Ureter (tissue), 1 donor: ENCODE results near the gene ARID1A. TPM values are rescaled to one million over a fixed set of nuclear protein-coding genes. Genes with fewer than 3 reads are reported as not detected.

Experiments
- DNase-seq: peaks from one replicate; pipeline ENCODE4 v3.0.0-alpha.2; 2020; ENCODE audit warnings: low spot score
- total RNA-seq: library from RNA; stranded (reverse); gene quantifications from one replicate; pipeline ENCODE4 v1.2.4, GENCODE V29; 2023
- donor health status: DM: yes; HTN: yes; CAD: no.

Gene ARID1A
- total RNA-seq, 1 donor from 2014 or later = 119 TPM

DNA sequence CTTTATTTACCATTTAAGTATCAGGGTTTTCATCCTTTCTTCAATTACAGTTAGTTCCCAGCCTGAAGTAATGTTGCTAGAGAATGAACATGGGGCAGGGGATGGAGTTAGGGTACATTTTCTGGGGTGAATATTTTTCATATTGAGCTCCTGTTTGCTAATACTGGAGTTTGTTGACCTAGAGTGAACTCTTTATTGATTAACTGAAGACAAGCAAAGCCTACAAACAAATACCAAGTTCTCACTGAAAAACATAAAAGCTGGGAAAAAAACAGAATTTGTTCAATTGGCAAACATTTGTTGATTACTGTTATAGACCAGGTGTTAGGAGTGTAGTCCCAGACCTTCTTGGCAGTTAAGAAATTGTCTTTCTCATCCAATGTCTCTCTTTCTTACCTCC is 63.7 kb downstream of the ARID1A start:
- DNase-seq = no peak

DNA sequence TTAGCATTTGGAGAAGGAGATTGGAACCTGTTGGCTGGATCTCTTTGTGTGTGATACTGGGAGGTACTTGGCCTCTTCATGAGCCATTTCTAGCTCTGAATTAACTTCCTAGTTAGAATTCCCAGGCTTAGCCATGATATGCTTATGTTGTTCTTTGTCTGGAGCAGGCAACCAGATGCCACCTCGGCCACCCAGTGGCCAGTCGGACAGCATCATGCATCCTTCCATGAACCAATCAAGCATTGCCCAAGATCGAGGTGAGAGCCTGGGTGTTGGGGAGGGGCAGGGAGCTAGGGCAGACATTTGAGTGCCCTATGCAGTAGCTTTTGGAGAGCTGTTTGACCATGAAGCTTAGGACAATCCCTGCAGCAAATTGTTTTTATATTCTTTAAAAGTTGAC is 65.4 kb downstream of the ARID1A start:
- no peak for DNase-seq

DNA sequence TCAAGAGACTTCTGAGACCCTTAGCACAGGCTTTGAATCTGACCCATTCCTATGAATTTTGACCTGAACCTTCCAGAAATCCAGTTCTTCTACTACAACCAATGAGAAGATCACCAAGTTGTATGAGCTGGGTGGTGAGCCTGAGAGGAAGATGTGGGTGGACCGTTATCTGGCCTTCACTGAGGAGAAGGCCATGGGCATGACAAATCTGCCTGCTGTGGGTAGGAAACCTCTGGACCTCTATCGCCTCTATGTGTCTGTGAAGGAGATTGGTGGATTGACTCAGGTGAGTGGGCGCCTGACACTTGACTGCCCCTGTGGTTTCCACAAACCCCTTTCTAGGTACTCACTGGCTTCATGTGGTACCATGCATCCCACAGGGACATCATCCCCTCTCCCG is 71.9 kb downstream of the ARID1A start:
- no peak for DNase-seq

DNA sequence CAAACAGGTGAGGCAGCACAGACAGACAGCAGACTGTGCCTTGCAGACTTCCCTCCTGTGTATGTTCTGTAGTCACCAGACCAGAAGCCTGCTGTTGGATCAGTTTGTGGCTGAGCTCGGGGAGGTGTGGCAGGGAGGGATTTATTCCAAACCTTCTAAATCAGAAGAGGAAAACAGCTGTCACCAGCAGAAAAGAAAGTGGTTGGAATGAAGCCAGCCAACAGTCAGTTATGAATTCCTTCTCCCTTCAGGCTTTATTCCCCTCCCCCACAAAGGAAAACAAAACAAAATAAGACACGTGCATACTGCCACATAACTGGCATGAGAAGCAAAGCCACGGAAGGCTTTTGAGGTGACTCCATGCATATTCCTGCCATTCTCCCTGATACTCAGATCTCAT is 72.9 kb downstream of the ARID1A start:
- no peak for DNase-seq

DNA sequence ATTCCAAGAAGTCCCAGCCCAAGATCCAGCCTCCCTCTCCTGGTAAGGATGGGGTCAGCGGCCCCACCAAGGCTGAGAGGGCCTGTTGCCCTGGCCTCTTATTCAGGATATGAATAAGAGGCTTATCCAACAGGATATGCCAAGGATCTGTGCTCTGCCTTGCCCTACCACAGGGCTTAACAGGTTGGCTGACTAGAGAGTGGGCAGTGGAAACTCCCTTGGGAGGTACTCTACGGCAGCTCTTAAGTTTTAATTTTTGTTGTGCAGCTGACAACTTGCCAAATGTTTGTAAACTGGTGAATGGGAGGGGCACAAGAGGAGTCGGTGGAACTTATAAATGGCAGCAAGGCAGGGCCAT is 75.4 kb downstream of the ARID1A start:
- DNase-seq = no peak

DNA sequence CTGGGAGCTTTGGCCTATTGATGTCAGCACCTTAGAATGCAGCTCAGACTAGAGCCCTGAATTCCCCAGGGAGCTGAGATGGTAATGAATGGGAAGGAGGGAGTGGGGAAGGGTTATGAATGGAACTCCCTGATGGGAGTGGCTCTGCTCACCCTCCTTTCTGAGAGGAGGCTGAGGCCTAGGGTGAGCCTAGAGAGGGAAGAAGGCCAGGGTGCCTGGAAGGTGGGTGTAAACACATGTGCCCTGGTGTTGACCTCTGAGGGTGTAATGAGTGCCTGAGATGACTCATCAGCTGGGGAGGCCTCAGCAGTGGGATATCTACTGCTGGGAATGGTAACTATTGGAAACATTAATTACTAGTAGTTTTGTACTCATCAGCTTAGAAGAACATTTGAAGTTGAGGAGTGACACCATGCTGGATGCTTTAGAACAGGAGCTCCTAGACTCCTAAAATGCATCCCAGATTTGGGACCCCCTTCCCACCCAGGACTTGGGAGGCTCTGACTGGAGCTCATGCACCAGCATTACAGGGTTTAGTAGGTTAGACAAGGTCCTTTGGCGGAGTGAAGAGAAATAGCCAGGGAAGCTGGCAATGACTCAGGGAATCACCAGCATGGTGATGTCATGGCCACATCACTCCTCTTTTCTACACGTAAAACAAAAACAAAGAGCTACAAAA is 76.0 kb downstream of the ARID1A start:
- no peak for DNase-seq

DNA sequence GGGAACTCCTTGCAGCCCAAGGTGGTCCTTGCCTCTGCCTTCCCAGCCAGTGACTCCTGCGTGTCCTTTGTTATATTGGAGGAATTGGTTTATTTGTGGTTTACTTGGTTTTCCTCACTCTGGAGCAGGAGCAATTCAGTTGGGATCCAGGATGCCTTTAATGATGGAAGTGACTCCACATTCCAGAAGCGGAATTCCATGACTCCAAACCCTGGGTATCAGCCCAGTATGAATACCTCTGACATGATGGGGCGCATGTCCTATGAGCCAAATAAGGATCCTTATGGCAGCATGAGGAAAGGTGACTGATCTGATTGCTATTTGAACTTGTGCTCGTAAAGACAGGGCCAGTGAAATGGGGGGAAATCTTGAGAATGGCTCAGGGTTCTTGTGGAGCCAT is 76.9 kb downstream of the ARID1A start:
- no peak for DNase-seq

DNA sequence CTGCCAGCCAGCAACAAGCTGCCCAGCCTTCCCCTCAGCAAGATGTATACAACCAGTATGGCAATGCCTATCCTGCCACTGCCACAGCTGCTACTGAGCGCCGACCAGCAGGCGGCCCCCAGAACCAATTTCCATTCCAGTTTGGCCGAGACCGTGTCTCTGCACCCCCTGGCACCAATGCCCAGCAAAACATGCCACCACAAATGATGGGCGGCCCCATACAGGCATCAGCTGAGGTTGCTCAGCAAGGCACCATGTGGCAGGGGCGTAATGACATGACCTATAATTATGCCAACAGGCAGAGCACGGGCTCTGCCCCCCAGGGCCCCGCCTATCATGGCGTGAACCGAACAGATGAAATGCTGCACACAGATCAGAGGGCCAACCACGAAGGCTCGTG is 78.6 kb downstream of the ARID1A start:
- DNase-seq = no peak

DNA sequence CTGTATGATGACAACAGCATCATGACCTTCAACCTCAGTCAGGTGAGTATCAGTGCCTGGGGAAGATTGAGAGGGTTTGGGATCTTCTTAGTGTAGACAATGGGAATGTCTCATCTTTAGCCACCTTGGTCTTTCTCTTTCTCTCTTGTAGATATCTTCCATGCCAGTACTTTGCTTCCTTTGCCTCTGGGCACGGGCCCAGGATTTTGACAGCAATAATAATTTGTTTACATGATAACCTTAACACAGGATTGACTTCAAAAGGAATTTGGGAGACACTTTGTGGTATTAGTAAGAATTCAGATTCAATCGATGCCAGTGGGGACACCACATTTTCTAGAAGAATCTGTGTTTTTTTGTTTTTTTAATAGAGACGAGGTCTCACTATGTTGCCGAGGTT is 79.9 kb downstream of the ARID1A start:
- no peak for DNase-seq

DNA sequence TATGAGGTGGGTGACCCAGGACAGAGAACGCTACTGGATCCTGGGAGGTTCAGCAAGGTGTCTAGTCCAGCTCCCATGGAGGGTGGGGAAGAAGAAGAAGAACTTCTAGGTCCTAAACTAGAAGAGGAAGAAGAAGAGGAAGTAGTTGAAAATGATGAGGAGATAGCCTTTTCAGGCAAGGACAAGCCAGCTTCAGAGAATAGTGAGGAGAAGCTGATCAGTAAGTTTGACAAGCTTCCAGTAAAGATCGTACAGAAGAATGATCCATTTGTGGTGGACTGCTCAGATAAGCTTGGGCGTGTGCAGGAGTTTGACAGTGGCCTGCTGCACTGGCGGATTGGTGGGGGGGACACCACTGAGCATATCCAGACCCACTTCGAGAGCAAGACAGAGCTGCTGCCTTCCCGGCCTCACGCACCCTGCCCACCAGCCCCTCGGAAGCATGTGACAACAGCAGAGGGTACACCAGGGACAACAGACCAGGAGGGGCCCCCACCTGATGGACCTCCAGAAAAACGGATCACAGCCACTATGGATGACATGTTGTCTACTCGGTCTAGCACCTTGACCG is 83.4 kb downstream of the ARID1A start:
- DNase-seq = no peak

DNA sequence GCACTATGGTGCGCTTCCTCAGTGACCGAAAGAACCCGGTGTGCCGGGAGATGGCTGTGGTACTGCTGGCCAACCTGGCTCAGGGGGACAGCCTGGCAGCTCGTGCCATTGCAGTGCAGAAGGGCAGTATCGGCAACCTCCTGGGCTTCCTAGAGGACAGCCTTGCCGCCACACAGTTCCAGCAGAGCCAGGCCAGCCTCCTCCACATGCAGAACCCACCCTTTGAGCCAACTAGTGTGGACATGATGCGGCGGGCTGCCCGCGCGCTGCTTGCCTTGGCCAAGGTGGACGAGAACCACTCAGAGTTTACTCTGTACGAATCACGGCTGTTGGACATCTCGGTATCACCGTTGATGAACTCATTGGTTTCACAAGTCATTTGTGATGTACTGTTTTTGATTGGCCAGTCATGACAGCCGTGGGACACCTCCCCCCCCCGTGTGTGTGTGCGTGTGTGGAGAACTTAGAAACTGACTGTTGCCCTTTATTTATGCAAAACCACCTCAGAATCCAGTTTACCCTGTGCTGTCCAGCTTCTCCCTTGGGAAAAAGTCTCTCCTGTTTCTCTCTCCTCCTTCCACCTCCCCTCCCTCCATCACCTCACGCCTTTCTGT is 84.6 kb downstream of the ARID1A start:
- DNase-seq = no peak

DNA sequence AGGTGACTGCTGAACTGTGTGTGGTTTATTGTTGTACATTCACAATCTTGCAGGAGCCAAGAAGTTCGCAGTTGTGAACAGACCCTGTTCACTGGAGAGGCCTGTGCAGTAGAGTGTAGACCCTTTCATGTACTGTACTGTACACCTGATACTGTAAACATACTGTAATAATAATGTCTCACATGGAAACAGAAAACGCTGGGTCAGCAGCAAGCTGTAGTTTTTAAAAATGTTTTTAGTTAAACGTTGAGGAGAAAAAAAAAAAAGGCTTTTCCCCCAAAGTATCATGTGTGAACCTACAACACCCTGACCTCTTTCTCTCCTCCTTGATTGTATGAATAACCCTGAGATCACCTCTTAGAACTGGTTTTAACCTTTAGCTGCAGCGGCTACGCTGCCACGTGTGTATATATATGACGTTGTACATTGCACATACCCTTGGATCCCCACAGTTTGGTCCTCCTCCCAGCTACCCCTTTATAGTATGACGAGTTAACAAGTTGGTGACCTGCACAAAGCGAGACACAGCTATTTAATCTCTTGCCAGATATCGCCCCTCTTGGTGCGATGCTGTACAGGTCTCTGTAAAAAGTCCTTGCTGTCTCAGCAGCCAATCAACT is 85.5 kb downstream of the ARID1A start:
- no peak for DNase-seq

DNA sequence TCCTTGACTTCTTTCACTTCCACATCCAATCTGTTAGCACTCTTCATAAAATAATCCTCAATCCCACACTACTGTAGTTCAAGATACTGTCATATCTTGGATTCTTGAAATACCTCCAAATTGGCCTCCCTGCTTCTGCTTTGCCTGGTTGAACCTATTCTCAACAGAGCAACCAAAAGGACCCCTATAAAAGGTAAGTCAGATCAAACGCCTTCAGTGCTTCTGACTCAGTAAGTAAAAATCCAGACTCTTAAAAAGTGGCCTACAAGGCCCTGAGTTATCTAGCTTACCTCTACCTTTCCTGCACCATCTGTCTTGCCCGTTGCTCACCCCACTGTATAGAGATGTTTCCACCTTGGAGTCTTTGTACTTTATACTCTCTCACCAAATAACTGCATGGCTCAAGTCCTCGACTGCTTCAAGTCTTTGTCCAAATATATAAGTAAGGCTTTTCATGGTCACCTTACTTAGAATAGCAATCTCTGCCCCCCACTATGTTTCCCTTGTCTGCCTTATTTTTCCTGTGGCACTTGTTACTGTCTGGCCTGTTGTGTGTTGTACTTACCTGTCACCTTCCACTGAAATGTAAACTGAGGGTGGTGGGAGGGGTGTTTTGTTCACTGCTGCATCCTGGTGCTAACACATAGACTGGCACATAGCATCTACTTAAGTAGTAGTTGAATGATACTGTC is 86.9 kb downstream of the ARID1A start:
- no peak for DNase-seq

DNA sequence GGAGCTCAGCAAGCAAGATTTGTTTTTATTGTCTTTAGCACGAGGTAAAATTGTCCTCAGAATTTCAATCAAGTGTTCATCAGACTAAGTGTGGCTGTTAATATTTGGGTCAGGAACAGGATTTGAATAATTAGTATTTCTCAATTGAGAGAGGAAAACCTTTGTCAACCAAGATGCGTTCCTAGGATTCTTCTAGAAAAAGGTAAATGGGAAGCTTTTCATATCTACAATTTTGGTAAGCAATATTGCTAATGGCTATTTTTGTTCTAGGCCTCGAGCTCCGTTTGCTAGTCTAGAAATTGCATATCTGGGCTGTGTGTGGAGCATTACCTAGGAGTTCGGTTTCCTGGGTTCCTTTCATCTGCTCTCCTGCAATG is 87.8 kb downstream of the ARID1A start:
- no peak for DNase-seq

DNA sequence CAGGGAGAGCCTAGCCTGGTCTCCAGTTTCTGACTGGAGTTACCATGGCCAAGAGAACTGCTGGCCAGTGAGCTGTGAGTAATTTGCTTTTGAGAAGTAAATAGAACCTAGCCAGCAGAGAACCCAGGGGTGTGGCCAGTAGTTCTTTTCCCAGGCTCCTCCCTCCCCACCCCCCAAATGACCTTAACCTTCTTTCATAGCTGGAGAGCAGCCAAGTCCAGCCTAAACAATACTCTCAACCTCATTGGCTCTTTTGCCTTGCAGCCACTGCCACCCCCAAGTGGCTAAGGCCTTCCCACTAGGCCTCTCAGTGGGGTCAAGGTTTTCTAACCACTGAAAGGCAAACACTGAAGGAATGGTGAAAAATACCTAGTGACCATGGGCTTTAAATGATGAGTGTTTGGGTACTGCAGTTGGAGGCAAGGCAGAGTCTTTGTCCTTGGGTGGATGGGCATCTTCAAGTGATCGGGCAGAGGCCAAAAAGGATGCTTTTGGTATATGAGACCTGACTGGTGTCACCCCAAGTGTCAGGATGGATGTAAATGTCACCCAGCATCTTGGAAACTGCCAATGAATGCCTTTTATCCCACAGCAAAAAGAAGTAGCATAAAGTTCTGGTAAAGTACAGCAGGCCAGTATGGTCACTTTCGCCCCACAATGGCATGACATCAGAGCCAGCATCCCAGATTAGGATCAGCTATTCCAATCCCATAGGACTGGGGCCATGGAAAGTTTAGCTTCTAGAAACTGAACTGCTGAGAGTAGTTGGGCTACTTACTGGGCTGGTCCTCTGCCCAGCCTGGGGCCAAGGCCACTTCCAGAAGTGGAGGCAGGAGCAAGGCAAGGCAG is 88.4 kb downstream of the ARID1A start:
- DNase-seq = peak; percentile 81

DNA sequence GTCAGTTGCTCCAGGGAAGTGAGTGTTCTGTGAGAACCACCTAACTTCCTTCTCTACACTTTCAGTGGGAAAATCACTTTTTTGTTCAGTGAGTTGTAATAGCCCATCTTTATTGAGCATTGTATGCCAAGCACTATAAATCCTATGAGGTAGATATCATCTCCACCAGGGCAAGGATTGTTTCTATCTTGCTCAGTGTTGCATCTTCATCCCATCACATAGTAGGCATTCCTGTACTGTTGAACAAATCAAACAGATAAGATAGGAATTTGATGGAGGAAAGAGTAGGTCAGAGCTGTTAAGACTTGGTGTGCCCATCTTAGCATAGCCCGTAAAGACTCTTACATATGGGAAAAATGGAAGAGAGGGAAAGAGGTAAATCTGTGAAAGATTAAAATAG is 89.1 kb downstream of the ARID1A start:
- no peak for DNase-seq

DNA sequence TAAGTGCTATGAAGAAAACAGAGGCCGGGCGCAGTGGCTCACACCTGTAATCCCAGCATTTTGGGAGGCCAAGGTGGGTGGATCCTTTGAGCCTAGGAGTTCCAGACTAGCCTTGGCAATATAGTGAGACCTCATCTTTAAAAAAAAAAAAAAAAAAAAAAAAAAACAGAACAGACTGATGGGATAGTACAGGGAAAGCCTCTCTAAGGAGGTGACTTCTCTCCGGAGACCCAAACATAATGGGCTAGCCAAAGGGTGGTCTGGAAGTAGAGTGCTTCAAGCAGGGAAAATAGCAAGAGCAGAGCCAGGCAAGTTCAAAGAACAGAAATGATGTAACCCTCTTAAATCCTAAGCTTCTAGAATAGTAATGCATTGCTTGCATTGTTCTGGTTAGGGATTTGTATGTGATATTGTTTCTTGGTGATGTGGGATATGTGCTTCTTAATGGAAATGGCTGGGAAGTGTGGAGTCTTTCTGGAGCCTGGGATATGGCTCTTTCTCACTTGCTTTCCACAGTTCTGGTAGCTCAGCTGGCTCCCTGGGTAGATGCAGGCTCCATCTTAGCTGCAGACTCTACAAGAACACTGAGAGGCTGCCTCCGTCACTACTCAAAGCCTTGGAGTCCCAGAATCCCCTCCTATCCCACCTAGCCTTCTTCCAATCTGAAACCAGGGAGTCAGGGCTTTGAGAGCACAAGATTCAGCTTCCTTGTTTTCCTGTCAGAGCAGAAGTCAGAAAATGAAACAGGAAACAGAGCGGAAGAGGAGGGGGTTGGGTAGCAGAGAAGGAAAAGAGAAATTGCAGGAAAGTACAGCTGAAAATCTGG is 90.0 kb downstream of the ARID1A start:
- no peak for DNase-seq

DNA sequence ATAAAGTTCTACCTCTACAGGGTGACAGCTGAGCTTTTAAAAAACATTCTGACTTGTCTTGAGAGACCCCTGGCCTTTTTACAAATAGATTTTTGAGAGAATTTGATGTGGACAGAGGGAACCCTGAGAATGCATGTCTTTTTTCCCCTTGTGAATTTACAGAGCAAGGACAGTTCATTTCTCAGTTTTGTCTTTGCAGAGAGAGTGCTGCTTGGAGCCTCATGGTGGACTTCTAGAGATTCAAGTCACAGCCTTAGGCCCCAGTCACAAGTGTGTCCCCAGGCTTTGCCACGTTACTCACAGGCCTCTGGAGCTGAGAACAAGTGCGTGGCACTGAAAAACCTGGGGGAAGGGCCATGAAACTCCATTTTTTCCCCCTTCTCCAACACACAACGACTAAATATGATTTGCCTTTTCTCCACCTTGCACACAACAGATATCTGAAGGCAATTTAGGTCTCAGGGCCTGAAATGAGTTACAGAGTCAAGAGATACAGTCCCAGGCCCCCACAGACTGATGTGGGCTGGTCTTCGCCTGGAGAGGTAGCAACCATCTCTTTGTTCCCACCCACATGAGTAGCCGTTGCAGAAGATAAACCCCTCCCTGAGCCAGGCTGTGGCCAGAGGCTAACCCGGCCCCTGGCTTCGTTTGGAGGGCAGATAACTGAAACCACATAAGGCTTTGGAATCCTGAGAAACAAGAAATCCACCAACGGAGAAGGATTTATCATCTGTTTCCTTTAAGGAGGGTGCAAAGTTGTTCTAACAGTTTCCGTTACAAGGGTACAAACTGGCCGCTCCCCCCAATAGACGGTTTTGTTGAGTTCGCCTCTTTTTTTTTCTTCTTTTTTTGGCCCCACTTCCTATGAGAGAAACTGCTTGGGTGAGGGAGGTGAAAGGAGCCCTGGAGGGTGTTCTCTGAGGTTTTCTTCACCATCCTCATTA is 90.9 kb downstream of the ARID1A start:
- DNase-seq = peak; percentile 81

DNA sequence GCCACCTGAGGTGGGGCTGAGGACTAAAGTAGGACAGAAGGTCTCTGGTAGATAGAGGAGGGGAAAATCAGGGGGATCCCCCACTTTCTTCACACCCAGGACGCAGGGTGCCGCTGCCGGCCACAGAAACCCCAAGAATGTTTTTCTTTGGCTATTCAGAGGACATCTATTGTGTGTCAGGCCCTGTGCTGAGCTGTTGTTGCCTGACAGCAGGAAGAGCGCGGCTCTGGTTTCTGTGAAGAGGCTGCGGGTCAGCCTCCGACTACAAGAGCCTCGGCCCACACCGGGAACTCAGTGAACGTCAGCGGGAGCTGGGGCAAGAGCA is 91.5 kb downstream of the ARID1A start:
- no peak for DNase-seq
